Measurements from ENCODE around the gene RCN2.

DNA sequence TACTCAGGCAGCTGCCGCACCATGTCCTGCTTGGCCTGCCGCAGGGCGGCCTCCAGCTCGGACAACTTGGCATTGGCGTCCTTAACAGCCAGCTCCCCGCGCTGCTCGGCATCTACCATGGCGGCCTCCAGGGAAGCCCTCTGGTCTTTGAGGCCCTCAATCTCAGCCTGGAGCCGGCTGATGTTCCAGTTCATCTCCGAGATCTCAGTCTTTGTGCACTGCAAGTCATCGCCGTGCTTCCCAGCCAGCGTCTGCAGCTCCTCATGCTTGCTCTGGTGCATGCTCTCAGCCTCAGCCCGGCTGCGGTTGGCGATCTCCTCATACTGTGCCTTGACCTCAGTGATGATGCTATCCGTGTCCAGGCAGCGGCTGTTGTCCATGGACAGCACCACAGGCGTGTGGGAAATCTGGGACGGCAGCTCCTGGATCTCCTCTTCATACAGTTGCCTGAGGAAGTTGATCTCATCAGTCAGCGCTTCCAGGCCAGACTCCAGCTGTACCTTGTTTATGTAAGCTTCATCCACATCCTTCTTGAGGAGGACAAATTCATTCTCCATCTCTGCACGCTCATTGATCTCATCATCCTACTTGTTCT, 47.9 kb downstream of the RCN2 start:
- no peak for TF ChIP-seq EP300 (IDR thresholded peaks at IDR 0.05; ENCODE audit: borderline replicate concordance)
- no peak for TF ChIP-seq EGR1 (IDR thresholded peaks at IDR 0.05)
- no peak for TF ChIP-seq YY1 (IDR thresholded peaks at IDR 0.05; ENCODE audit: low read depth)
- TF ChIP-seq, protein P1, sequence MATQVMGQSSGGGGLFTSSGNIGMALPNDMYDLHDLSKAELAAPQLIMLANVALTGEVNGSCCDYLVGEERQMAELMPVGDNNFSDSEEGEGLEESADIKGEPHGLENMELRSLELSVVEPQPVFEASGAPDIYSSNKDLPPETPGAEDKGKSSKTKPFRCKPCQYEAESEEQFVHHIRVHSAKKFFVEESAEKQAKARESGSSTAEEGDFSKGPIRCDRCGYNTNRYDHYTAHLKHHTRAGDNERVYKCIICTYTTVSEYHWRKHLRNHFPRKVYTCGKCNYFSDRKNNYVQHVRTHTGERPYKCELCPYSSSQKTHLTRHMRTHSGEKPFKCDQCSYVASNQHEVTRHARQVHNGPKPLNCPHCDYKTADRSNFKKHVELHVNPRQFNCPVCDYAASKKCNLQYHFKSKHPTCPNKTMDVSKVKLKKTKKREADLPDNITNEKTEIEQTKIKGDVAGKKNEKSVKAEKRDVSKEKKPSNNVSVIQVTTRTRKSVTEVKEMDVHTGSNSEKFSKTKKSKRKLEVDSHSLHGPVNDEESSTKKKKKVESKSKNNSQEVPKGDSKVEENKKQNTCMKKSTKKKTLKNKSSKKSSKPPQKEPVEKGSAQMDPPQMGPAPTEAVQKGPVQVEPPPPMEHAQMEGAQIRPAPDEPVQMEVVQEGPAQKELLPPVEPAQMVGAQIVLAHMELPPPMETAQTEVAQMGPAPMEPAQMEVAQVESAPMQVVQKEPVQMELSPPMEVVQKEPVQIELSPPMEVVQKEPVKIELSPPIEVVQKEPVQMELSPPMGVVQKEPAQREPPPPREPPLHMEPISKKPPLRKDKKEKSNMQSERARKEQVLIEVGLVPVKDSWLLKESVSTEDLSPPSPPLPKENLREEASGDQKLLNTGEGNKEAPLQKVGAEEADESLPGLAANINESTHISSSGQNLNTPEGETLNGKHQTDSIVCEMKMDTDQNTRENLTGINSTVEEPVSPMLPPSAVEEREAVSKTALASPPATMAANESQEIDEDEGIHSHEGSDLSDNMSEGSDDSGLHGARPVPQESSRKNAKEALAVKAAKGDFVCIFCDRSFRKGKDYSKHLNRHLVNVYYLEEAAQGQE (IDR thresholded peaks at IDR 0.05; ENCODE audit: low read depth): no peak
- no peak for TF ChIP-seq TCF12 (IDR thresholded peaks at IDR 0.05; ENCODE audit: low read depth)
- TF ChIP-seq ZBTB7A (IDR thresholded peaks at IDR 0.05; ENCODE audit: low read depth): no peak
- no peak for TF ChIP-seq CEBPB (IDR thresholded peaks at IDR 0.05)
- no peak for TF ChIP-seq TEAD4 (IDR thresholded peaks at IDR 0.05)
- no peak for TF ChIP-seq MAX (IDR thresholded peaks at IDR 0.05)

All from Ishikawa (cell line).